Stimulated activated naive CD4-positive, alpha-beta T cell treated with Interleukin-2 at 50 U/mL for 16 hours (primary cell): ENCODE data around the gene HDAC8.
"Not testable (repeated sequence)": the region's sequence is repeated elsewhere in the genome, so short reads cannot be mapped to it uniquely, and the experiment has no call there.

Experiments used
- DNase-seq: peaks from one replicate; lab custom pipeline; 2025; lab: John Stamatoyannopoulos, UW

HDAC8 gene

GRCh38 chrX:72572248-72573157, at the start of gene HDAC8:
Gene HDAC8 (minus strand): TSS chrX:72572843. CDS start chrX:72572761, 82 bp downstream.
- peak; percentile 31 for DNase-seq

DNA sequence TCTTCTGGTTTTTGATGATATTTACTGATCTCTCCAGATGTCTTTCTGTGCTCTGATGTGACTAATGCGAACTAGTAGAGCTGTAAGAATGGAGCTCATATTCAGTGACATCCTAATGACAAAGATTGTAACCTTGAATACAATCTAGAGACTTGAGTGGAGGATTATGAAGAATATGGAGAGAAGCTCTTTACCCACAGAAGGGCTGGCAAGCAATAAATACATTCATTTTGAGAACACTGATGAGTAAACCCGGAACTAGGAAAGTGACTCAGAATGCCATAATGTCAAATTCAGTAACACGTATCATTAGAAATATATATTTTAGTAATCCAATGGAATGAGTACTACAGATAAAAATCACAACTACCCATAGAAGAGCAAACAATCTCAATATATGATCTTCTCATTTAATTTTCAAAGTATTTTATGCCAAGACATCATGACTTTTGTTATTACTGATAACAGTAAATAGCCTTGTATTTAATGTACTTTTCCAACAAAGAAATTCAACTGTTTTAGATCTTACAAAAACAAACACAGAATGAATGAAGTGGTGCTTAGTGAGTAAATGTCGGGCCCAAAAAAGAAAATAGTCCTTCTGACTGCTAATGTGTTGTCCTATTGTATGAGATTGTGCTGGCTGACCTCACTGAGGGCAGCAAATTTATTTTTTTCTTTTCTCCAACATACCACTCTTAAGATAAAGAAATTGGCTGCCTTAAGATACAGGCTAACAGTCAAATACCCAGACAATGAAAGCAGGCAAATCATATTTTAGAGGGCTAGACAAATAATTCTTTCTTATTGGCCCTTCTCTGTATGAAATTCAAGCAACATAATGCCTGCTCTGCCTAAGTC, 49.2 kb upstream of the HDAC8 start:
- no peak for DNase-seq

DNA sequence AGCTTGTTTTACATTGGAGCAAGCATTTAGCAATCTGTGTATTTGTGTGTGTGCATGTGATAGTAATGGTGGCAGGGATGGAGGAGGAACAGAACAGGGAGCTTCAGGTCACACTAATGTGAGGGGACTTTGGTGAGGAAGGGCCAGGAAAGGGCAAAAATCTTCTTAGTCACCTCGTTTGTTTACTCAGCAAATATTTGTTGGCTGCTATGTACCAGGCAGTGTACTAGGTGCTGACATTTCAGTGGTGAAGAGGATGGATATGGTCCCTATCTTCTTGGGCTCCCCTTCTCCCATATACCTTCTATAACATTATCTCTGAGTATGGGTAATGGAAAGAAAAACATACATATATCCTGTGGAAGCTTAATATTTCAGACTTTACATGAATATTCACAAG, 48.5 kb upstream of the HDAC8 start:
- DNase-seq, result no peak

DNA sequence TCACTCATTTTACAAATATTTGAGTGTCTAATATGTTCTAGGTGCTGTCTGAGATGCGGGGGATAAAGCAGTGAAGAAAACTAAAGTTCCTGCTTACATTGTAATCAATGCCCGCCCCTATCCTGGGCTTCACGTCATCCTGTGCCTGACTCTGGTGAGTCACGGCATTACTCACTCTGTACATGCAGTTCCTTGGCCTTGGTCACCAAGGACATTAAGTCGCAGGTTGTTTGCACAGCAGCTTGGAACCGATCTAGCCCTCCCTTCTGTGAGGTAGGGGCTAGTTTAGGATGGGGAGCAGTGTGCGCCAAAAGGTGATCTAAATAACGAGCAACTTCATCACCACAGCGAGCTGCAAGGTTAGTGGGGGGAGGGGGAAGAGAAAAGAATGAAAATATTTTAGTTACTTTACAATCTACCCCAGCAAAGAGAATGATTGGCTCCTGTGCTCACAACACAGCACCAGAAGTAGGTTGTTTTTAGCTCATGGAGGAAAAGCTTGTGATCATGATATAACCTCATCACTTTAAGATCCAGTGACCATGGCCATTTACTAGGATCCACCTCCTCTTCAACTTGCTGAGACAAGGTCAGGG, 48.0 kb upstream of the HDAC8 start:
- peak; percentile 10 for DNase-seq

GRCh38 chrX:72609313-72609712, 36.7 kb upstream of the HDAC8 start:
- no peak for DNase-seq

DNA sequence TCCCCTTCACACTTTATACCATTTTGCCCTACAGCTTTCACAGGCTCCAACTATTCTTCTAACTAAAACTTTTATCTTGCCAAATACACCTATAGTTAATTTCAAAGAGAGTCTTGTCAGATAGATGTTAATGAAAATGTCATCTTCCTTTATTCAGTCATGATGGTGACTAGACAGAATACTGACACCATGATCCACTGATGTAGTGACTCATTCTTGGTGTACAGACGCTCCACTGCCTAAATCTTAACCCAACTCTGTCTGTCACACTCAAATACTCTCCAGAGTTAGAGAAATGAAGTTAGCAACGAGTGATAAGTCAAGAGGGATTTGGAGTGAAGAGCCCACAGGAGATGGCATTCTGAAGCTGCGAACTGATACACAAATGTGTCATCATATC, 32.1 kb upstream of the HDAC8 start:
- no peak for DNase-seq

- no peak for DNase-seq
Observed at GRCh38 chrX:72604112-72604511, 31.5 kb upstream of the HDAC8 start.

GRCh38 chrX:72591038-72591437, 18.4 kb upstream of the HDAC8 start:
- DNase-seq, result not testable (repeated sequence)

GRCh38 chrX:72584163-72584562, 11.5 kb upstream of the HDAC8 start:
- no peak for DNase-seq

GRCh38 chrX:72576141-72576894, 3.7 kb upstream of the HDAC8 start:
- no peak for DNase-seq

- DNase-seq, result no peak
Observed at GRCh38 chrX:72573158-72573511, 492 bp upstream of the HDAC8 start.

DNA sequence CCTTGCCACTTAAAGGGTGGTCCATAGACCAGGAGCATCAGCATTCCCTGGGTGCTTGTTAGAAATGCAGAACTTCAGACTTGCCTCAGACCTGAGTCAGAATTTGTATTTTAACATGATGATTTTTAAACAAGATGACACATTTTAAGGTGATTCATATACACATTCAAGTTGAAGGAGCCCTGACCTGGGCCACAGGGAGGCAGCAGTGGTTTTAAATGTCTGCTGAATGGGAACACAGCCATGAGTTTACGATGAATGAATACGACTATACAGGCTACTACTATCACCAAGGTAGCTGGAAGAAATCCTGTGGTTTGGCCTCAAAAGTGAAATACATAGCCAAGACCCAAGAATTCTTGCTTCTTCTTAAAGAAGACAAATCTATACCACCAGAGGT, 2.9 kb downstream of the HDAC8 start:
- DNase-seq, result peak; percentile 0

DNA sequence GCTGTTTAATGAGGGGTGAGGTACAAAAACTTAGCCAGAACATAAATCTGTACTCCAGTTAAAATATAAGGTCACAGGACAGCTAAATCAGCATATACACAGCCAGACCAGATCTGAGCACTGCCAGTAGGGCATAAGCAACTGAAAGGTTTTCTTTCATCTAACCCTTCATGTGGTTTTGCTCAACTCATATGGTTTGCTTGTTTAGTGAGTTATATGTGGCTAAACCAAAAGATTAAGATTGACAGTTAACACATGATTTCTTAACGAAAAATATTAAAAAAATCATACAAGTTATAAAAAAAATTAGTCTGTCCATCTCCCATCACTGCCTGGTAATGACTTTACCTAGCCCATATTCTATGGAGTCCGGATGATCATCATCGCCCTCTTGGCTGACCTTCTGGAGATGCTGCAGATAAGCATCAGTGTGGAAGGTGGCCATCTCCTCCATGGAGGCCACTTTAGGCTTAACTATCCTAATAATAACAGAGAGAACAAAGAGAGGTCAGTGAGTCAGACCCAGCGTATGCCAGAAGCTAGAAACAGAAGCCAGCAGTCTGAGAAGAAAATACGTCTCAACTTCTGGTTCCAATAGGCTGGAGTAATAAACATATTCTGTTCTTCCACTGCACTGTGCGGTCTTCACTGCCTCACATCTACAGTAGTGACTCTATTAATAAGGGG, 4.1 kb downstream of the HDAC8 start:
- no peak for DNase-seq

- DNase-seq, result no peak
Observed at GRCh38 chrX:72566448-72566847, 6.2 kb downstream of the HDAC8 start.

GRCh38 chrX:72559655-72560054, 13.0 kb downstream of the HDAC8 start:
- not testable (repeated sequence) for DNase-seq

DNA sequence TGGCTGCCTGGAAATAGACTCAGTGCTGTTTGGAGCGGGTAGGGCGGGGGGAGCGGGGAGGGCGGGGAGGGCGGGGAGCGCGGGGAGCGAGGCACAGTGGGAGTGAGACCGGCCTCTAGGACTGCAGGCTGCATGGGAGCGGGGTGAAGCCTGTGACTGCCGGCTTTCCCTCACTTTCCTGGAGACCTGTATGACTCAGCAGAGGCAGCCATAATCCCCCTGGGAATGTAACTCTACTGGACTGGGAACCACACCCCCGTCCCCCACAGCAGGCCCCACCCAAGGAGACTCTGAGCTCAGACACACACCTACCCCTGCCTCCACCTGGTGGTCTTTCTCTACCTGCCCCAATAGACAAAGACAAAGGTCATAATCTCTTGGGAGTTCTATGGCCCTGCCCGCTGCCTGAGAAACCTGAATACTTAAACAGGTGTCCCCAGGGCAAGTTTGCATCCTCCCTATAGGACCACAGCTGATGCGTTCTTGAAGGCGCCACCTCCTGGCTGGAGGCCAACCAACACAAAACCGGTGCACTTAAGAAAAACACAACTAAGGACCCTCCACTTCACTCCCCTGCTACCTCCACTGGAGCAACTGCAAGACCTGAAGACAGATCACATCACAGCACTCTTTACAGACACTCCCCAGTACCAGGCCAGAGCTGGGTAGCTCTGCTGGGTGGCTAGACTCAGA, 18.0 kb downstream of the HDAC8 start:
- DNase-seq, result no peak

DNA sequence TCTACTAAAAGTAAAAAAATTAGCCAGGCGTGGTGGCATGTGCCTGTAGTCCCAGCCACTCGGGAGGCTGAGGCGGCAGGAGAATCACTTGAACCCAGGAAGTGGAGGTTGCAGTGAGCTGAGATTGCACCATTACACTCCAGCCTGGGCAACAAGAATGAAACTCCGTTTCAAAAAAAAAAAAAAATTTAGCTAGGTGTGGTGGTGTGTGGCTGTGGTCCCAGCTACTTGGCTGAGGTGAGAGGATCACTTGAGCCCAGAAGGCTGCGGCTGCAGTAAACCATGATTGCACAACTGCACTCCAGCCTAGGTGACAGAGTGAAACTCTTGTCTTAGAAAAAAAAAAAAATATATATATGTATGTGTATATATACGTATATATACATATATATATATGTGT, 20.2 kb downstream of the HDAC8 start:
- DNase-seq, result not testable (repeated sequence)

GRCh38 chrX:72545990-72546389, 26.7 kb downstream of the HDAC8 start:
- DNase-seq, result no peak

GRCh38 chrX:72540318-72540717, 32.3 kb downstream of the HDAC8 start:
- DNase-seq, result no peak

GRCh38 chrX:72539822-72540221, 32.8 kb downstream of the HDAC8 start:
- no peak for DNase-seq

GRCh38 chrX:72536542-72536941, 36.1 kb downstream of the HDAC8 start:
- DNase-seq, result no peak
